ENCODE results near the gene PRKCH. TPM values are rescaled to one million over a fixed set of nuclear protein-coding genes. Genes with fewer than 3 reads are reported as not detected.

PRKCH gene
- total RNA-seq, 1 experiment from 2014 or later: 5.2 TPM

- peaks cover 10% of the 10 kb centered on the region; the same call in 1 of the 2 replicates for H3K4me1 ChIP-seq (ENCODE audit: insufficient read depth, low read length)
- peaks cover 0 to 5% (median 0%) of the 10 kb centered on the region in 3 experiments; a peak in 2 of 7 replicates for H3K36me3 Mint-ChIP-seq (ENCODE audit: insufficient read depth in 1 of 3, low read depth in 3 of 3)
- H3K4me1 Mint-ChIP-seq: peaks cover 37% of the 10 kb centered on the region in 2 experiments
Observed at GRCh38 chr14:61557262-61557661, 235.9 kb downstream of the PRKCH start.

More at GRCh38 chr14:61557262-61557661, 235.9 kb downstream of the PRKCH start:
- Mint-ChIP-seq H3K27ac (no peak overlapping the region; a peak in 1 of 7 replicates), H3K27me3 (ENCODE audit: low read depth) (peaks cover 6% of the 10 kb centered on the region), H3K4me3 (no peak overlapping the region), H3K9me3 (no peaks in the 10 kb centered on the region; a peak in 1 of 5 replicates)
- H3T11ph ChIP-seq (ENCODE audit: low read length): no peak overlapping the region
- DNase-seq: no peak
- no peak overlapping the region for H2BK5ac ChIP-seq (ENCODE audit: insufficient read length, low read length)
- no peak overlapping the region for H3K56ac ChIP-seq (ENCODE audit: insufficient read length, low read depth, low read length)
- no peak overlapping the region for H3K14ac ChIP-seq (ENCODE audit: insufficient read depth, low read length)
- no peak overlapping the region for H3K18ac ChIP-seq (ENCODE audit: insufficient read length, low read depth, low read length)
- no peaks in the 10 kb centered on the region for H3K9me3 ChIP-seq (ENCODE audit: control insufficient read depth, low read depth, low read length)
- H2BK12ac ChIP-seq (ENCODE audit: insufficient read length, low read depth, low read length): no peak overlapping the region
- H3K27me3 ChIP-seq (ENCODE audit: insufficient read depth, low read length): no peaks in the 10 kb centered on the region; the same call in 1 of the 2 replicates
- H4K8ac ChIP-seq (replicated peaks; ENCODE audit: insufficient read length, low read depth, low read length): no peak overlapping the region
- no peaks in the 10 kb centered on the region for H3K79me2 ChIP-seq (ENCODE audit: insufficient read depth, low read length)
- H2AFZ ChIP-seq (ENCODE audit: low read length): no peak overlapping the region
- no peaks in the 10 kb centered on the region for H3K79me1 ChIP-seq (ENCODE audit: insufficient read depth, low read depth, low read length, poor library complexity, severe bottlenecking)
- H2BK15ac ChIP-seq (ENCODE audit: low read depth, low read length): no peak overlapping the region
- H2AK5ac ChIP-seq (ENCODE audit: insufficient read length, low read length): no peak overlapping the region
- H2BK120ac ChIP-seq (ENCODE audit: low read depth, low read length, poor library complexity, severe bottlenecking): no peak overlapping the region
- no peaks in the 10 kb centered on the region for H4K20me1 ChIP-seq (ENCODE audit: control insufficient read depth, insufficient read depth, insufficient read length)
- no peak overlapping the region for H2BK20ac ChIP-seq (ENCODE audit: low read depth, low read length, poor library complexity, severe bottlenecking)
- H3K4ac ChIP-seq (ENCODE audit: low read depth, low read length): no peak overlapping the region
- H3K23me2 ChIP-seq (ENCODE audit: insufficient read length, low read depth, low read length, poor library complexity, severe bottlenecking): no peaks in the 10 kb centered on the region
- no peak overlapping the region for H3K23ac ChIP-seq (ENCODE audit: insufficient read length, low read depth, low read length)
- no peak for TF ChIP-seq CTCF (conservative IDR thresholded peaks at IDR 0.05)
- no peak overlapping the region for H4K91ac ChIP-seq (ENCODE audit: insufficient read length, low read depth, low read length)
- no peak overlapping the region for H4K5ac ChIP-seq (ENCODE audit: insufficient read length, low read depth, low read length)
- H3K9ac ChIP-seq (ENCODE audit: extremely low read depth, insufficient read length, low read length): no peak overlapping the region
- no CpG with 5 or more reads among the region's 2 CpGs for WGBS (ENCODE audit: extremely low coverage, insufficient read length, low lambda C conversion rate)
- no peak overlapping the region for H3K4me2 ChIP-seq (ENCODE audit: insufficient read depth, insufficient read length, low read length)
- H3K27ac ChIP-seq (ENCODE audit: insufficient read length, low read depth, low read length): no peak overlapping the region
